DMS53 (cell line): ENCODE measurements around the gene TGFBR3L.
A peak's percentile ranks its signal among the peaks of the same experiment; 100 is the strongest.
"Not testable (repeated sequence)": the region's sequence is repeated elsewhere in the genome, so short reads cannot be mapped to it uniquely, and the experiment has no call there.

Experiments
- DNase-seq: peaks from one replicate; lab custom pipeline; 2025; lab: John Stamatoyannopoulos, UW

Gene TGFBR3L

GRCh38 chr19:7879836-7880235 lies 34.8 kb upstream of the TGFBR3L start:
- DNase-seq: no peak

- no peak for DNase-seq
Measured at GRCh38 chr19:7881910-7882309, 32.7 kb upstream of the TGFBR3L start.

- peak; percentile 79 for DNase-seq
Measured at GRCh38 chr19:7883105-7883504, 31.5 kb upstream of the TGFBR3L start.

GRCh38 chr19:7883796-7884570 lies 30.6 kb upstream of the TGFBR3L start:
- DNase-seq: no peak

- DNase-seq: no peak
Measured at GRCh38 chr19:7885818-7886217, 28.8 kb upstream of the TGFBR3L start.

GRCh38 chr19:7887408-7888144 lies 27.1 kb upstream of the TGFBR3L start:
- DNase-seq: no peak

GRCh38 chr19:7888145-7888825 lies 26.3 kb upstream of the TGFBR3L start, which contains the start of gene LRRC8E:
Gene LRRC8E, plus strand, starts transcription at chr19:7888510. Its CDS starts 7,094 bp downstream, at chr19:7895604.
- DNase-seq: peak; percentile 82

- DNase-seq: no peak
Measured at GRCh38 chr19:7888826-7889217, 25.8 kb upstream of the TGFBR3L start.

- not testable (repeated sequence) for DNase-seq
Measured at GRCh38 chr19:7893362-7894101, 21.1 kb upstream of the TGFBR3L start.

GRCh38 chr19:7894612-7895309 lies 19.9 kb upstream of the TGFBR3L start:
- DNase-seq: no peak

- no peak for DNase-seq
Measured at GRCh38 chr19:7895565-7895964, 19.1 kb upstream of the TGFBR3L start.

- DNase-seq: no peak
Measured at GRCh38 chr19:7897292-7897691, 17.3 kb upstream of the TGFBR3L start.

GRCh38 chr19:7898967-7899366 lies 15.7 kb upstream of the TGFBR3L start:
- DNase-seq: no peak

GRCh38 chr19:7899751-7900378 lies 14.8 kb upstream of the TGFBR3L start:
- DNase-seq: no peak

GRCh38 chr19:7900401-7900870 lies 14.2 kb upstream of the TGFBR3L start:
- no peak for DNase-seq

GRCh38 chr19:7900931-7901330 lies 13.7 kb upstream of the TGFBR3L start:
- no peak for DNase-seq

- no peak for DNase-seq
Measured at GRCh38 chr19:7901337-7901736, 13.3 kb upstream of the TGFBR3L start.

- DNase-seq: peak; percentile 51
Measured at GRCh38 chr19:7902796-7903243, 11.8 kb upstream of the TGFBR3L start.

GRCh38 chr19:7903244-7904073 lies 11.2 kb upstream of the TGFBR3L start, which contains the start of gene MAP2K7:
Gene MAP2K7, plus strand, starts transcription at chr19:7903877. Its CDS starts 68 bp downstream, at chr19:7903945.
- DNase-seq: peak; percentile 98
